ENCODE measurements around the gene MAPK7.

DNA sequence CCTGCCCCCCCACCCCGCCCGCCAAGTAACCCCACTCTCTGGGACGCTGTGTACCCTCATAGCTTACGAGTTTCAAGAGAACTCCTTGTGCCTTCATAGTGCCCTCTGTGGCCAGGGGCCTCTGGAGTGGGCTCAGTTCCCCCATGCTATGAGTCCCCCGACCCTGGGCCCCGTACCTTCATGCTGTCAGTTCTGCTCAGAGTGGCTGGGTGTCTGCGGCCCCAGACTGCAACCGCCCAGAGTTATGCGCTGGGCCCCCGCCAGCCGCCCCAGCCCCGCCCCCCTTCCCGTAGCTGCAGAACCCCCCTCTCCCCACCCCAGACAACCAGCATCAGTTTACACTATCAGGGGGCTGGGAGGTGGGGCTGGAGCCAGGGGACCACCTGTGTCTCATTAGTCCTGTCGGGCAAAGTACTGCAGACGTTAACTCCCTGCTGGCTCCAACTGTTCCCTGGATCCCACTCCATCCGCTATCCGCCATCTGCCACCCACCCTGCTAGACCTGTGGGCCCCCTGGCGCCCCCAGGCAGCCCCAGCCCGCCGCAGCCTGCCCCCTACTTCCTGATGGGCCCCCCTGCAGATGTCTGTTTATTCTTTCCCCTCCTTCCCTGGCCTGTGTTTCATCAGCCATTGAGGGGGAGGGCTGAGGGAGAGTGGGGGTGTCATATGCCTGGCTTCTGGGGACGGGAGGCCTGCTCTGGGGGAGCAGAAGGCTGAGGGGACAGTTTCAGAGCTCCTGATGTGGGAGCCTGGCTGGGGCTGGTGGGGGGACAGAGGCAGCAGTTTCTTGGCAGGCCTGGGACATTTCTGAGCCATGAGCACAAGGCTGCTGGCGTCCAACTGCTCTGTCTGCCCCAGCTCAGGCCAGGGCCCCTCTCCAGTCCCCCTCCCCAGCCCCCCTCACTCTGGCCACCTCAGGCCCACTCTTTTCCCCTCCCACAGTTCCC is 8.9 kb downstream of the MAPK7 start, which contains the start of gene MFAP4:
- no peak for TF ChIP-seq EZH2phosphoT487 (IDR thresholded peaks at IDR 0.05; ENCODE audit: insufficient read depth, low read depth)
- TF ChIP-seq EZH2 (IDR thresholded peaks at IDR 0.05; ENCODE audit: insufficient read depth, poor library complexity, severe bottlenecking): no peak

Data from GM23248 (cell line).